Stomach (tissue), 9 donors: ENCODE measurements around the gene CIB4. TPM values are rescaled to one million over a fixed set of nuclear protein-coding genes. Genes with fewer than 3 reads are reported as not detected.

Experiments
- DNase-seq, 2 donors: peaks; one replicate each; pipeline versions ENCODE4 v3.0.0 to v3.0.0-alpha.2; 2013 to 2019
- H3K27ac ChIP-seq, 5 donors: fragments of 200-600 bp in 4 of 5; sonication (generic) in 4 of 5; one replicate each; pipeline ENCODE4 v1.5.1; 2013 to 2019; ENCODE audit warnings: mild to moderate bottlenecking in 1 of 5, moderate library complexity in 1 of 5
- H3K27me3 ChIP-seq, 3 donors: fragments of 200-600 bp; sonication (generic); one replicate each; pipeline ENCODE4 v1.5.1; 2017 to 2019; ENCODE audit warnings: mixed run types in 1 of 3
- H3K36me3 ChIP-seq, 4 donors: fragments of 200-600 bp; sonication (generic); 1 replicate in 3 of 4; 2 replicates in 1 of 4; pipeline ENCODE4 v1.5.1; 2016 to 2019
- H3K4me1 ChIP-seq, 4 donors: fragments of 200-600 bp; sonication (generic); one replicate each; pipeline ENCODE4 v1.5.1; 2016 to 2019
- H3K4me3 ChIP-seq, 4 donors: fragments of 200-600 bp; sonication (generic) in 3 of 4; one replicate each; pipeline ENCODE4 v1.5.1; 2016 to 2019; ENCODE audit warnings: mild to moderate bottlenecking in 1 of 4
- H3K9me3 ChIP-seq, 4 donors: fragments of 200-600 bp; sonication (generic); one replicate each; pipeline ENCODE4 v1.5.1; 2016 to 2019
- EP300 ChIP-seq: sonication (generic); formaldehyde crosslinking; IDR thresholded peaks from one replicate; pipeline ENCODE4 v1.6.1; 2017; ENCODE audit warnings: antibody characterized with exemption
- POLR2A ChIP-seq, 4 donors: fragments of 450-650 bp; IDR thresholded peaks; one replicate each; pipeline ENCODE4 v1.6.1; 2016; ENCODE audit warnings: antibody characterized with exemption in 4 of 4, control low read depth in 2 of 4, mild to moderate bottlenecking in 1 of 4, moderate library complexity in 1 of 4
- POLR2AphosphoS5 ChIP-seq, 3 donors: sonication (generic); formaldehyde crosslinking; IDR thresholded peaks; one replicate each; pipeline ENCODE4 v1.6.1; 2016; ENCODE audit warnings: antibody characterized with exemption in 3 of 3
- WGBS, 5 donors: extraction: QIAGEN DNeasy Blood & Tissue Kit in 3 of 5; methylation state at CpG; one replicate each; pipeline versions ENCODE4 v1.1.5 to v1.1.7; 2013 to 2018; 5-methylcytosine and 5-hydroxymethylcytosine counted together
- intact Hi-C: fragments of 100-400 bp; cut with DNase I; formaldehyde crosslinking; loops from one replicate; pipeline ENCODE4 v1.15.1; 2023; ENCODE audit warnings: low total_unique reads
- polyA plus RNA-seq, 3 donors: library from polyadenylated mRNA; stranded (reverse); fragments of 200-250 nt; gene quantifications; one replicate each; pipeline ENCODE4 v1.2.3, GENCODE V29; 2013
- total RNA-seq, 5 donors: library from RNA; depleted of rRNA; stranded (reverse); fragments of >200 nt; gene quantifications; one replicate each; pipeline versions ENCODE4 v1.1.0 to v1.2.3, GENCODE V29; 2014 to 2016
- TF ChIP-seq, protein P1 (sequence below), 7 experiments: fragments of 450-650 bp in 4 of 7; fragments of 200-600 bp in 3 of 7; sonication (generic) in 3 of 7; IDR thresholded peaks; one replicate each; pipeline ENCODE4 v1.5.1; 2016 to 2019; ENCODE audit warnings: antibody characterized with exemption in 7 of 7, control low read depth in 2 of 7, mild to moderate bottlenecking in 1 of 7
- donor health status: healthy with polysubstance abuse.
- donor health status: Bipolar disorder and iron deficiency.
- donor health status: healthy.

Gene CIB4
- total and polyA plus RNA-seq, 8 donors, result 1.8 TPM; not detected in 6

DNA sequence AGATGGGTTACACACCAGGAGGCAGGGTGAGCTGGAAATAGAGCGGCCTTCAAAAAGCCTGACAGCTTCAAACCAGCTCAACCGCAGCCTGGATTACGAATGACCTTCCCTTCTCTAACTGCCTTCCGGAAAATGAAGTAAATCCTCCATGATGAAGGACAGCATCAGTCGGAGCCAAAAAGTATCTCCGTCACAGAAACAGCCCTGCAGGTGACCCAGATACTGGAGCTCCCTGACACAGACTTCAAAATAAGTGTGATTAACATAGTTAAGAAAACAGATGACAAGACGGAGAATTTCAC is 10.3 kb upstream of the CIB4 start:
- WGBS, 5 donors, result 76 to 86% (median 81%) methylated on average over 7 of the region's 7 CpGs
- peaks cover 0 to 13% (median 3%) of the 10 kb centered on the region in 4 donors for H3K4me1 ChIP-seq
- no peaks in the 10 kb centered on the region for H3K36me3 ChIP-seq
- H3K4me3 ChIP-seq, result no peak overlapping the region
- H3K27ac ChIP-seq, result peak overlapping the region in 4 of 5 donors; percentile 49 to 71 (median 59)
- H3K27me3 ChIP-seq, result peaks cover 0 to 12% (median 0%) of the 10 kb centered on the region in 3 donors
- TF ChIP-seq POLR2A (IDR thresholded peaks at IDR 0.05) (no peak), POLR2AphosphoS5 (IDR thresholded peaks at IDR 0.05) (no peak)
- peak in 1 of 2 donors; percentile 2 for DNase-seq
- intact Hi-C loops, result no loop called here
- H3K9me3 ChIP-seq, result no peaks in the 10 kb centered on the region

DNA sequence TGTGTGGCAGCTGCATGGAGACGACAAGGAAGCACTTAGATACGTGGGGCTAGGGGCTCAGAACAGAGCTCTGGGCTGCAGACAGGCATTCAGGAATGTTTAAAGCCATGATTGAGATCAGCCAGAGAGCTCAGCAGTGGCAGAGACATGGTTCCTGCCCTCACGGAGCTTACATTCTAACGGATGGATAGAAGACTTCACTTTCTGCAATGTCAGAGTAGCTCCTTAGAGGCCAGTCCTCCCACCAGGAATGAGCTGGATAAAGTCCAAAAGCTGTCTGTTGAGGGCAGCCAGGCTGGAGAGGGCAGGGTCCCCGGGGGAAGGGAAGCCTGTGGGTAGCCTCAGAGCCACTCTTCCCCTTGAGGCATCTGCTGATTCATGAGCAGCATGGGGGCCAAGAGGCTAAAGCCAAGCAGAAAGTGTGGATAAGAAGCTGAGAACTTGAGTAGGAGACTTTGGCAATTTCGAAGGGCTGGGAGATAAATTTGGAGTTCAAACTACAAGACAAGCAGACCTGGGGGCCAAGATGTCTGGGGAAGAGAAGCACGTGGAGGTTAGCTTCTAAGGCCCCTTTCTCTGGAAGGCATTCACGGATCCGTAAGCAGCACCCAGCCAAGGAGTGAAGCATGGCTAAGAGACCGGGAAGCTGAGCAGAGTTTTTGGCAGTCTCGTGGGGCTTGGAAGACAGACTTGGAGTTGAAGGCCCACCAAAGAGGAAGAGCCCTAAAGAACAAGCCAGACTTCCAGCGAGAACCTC is 9.7 kb upstream of the CIB4 start:
- intact Hi-C loops, result no loop called here
- peak in 1 of 2 donors; percentile 11 for DNase-seq
- Histone ChIP-seq H3K36me3 (no peaks in the 10 kb centered on the region), H3K4me3 (no peak overlapping the region), H3K27ac (peak overlapping the region in 4 of 5 donors; percentile 28 to 71 (median 59)), H3K9me3 (no peaks in the 10 kb centered on the region), H3K27me3 (peaks cover 0 to 12% (median 0%) of the 10 kb centered on the region in 3 donors), H3K4me1 (peaks cover 0 to 13% (median 3%) of the 10 kb centered on the region in 4 donors)
- 68 to 80% (median 76%) methylated on average over 12 of the region's 12 CpGs for WGBS, 5 donors
- TF ChIP-seq, protein P1, sequence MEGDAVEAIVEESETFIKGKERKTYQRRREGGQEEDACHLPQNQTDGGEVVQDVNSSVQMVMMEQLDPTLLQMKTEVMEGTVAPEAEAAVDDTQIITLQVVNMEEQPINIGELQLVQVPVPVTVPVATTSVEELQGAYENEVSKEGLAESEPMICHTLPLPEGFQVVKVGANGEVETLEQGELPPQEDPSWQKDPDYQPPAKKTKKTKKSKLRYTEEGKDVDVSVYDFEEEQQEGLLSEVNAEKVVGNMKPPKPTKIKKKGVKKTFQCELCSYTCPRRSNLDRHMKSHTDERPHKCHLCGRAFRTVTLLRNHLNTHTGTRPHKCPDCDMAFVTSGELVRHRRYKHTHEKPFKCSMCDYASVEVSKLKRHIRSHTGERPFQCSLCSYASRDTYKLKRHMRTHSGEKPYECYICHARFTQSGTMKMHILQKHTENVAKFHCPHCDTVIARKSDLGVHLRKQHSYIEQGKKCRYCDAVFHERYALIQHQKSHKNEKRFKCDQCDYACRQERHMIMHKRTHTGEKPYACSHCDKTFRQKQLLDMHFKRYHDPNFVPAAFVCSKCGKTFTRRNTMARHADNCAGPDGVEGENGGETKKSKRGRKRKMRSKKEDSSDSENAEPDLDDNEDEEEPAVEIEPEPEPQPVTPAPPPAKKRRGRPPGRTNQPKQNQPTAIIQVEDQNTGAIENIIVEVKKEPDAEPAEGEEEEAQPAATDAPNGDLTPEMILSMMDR (IDR thresholded peaks at IDR 0.05), result no peak
- TF ChIP-seq EP300 (no peak), POLR2AphosphoS5 (IDR thresholded peaks at IDR 0.05) (no peak), POLR2A (IDR thresholded peaks at IDR 0.05) (no peak)

- no peaks in the 10 kb centered on the region for H3K9me3 ChIP-seq
- H3K4me1 ChIP-seq, result peaks cover 0 to 13% (median 3%) of the 10 kb centered on the region in 4 donors
- intact Hi-C loops, result no loop called here
- H3K4me3 ChIP-seq, result no peak overlapping the region
- no peaks in the 10 kb centered on the region for H3K36me3 ChIP-seq
- H3K27me3 ChIP-seq, result peaks cover 0 to 14% (median 0%) of the 10 kb centered on the region in 3 donors
- H3K27ac ChIP-seq, result peak overlapping the region in 3 of 5 donors; percentile 50 to 71 (median 68)
- WGBS, 5 donors, result 76 to 83% (median 78%) methylated on average over 12 of the region's 12 CpGs
- DNase-seq, result peak in 1 of 2 donors; percentile 13
- TF ChIP-seq POLR2A (IDR thresholded peaks at IDR 0.05) (no peak), EP300 (no peak), POLR2AphosphoS5 (IDR thresholded peaks at IDR 0.05) (no peak)
- TF ChIP-seq, protein P1 (IDR thresholded peaks at IDR 0.05), result no peak
Observed at GRCh38 chr2:26649992-26650712, 9.0 kb upstream of the CIB4 start.

DNA sequence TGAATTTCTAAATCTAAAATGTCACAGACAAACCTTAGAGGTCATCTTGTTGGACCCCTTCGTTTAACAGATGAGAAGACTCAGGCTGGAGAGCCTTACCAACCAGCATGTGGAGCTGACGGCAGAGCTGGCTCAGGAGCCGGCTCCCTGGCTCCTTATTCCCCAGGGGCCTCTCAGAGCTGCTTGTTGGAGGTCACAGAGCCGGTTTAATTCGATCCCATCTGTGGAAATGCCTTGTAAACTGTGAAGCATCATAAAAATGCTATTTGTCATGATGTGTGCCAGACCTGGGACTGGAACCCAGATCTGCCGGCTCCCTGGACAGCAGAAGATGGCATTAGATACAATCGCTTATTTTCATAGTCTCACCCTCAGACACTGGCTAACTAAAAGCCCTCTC is 8.2 kb upstream of the CIB4 start:
- Histone ChIP-seq H3K36me3 (no peaks in the 10 kb centered on the region), H3K27ac (no peak overlapping the region), H3K9me3 (no peaks in the 10 kb centered on the region), H3K4me1 (peaks cover 0 to 13% (median 3%) of the 10 kb centered on the region in 4 donors), H3K4me3 (no peak overlapping the region), H3K27me3 (peaks cover 0 to 22% (median 0%) of the 10 kb centered on the region in 3 donors)
- intact Hi-C loops, result no loop called here
- TF ChIP-seq EP300 (no peak), POLR2AphosphoS5 (IDR thresholded peaks at IDR 0.05) (no peak), POLR2A (IDR thresholded peaks at IDR 0.05) (no peak)
- TF ChIP-seq, protein P1 (IDR thresholded peaks at IDR 0.05), result no peak
- DNase-seq, result peak in 1 of 2 donors; percentile 3
- 64 to 76% (median 71%) methylated on average over 7 of the region's 7 CpGs for WGBS, 5 donors
